Measurements from ENCODE around the gene GRIP1.

The GRIP1 gene

GRCh38 chr12:66351301-66351700, 327.6 kb downstream of the GRIP1 start:
- FAIRE-seq (no peak), DNase-seq (ENCODE audit: insufficient read length, low spot score) (no peak)
- no peak for TF ChIP-seq CTCF (IDR thresholded peaks at IDR 0.05; ENCODE audit: insufficient read depth, missing control alignments)

DNA sequence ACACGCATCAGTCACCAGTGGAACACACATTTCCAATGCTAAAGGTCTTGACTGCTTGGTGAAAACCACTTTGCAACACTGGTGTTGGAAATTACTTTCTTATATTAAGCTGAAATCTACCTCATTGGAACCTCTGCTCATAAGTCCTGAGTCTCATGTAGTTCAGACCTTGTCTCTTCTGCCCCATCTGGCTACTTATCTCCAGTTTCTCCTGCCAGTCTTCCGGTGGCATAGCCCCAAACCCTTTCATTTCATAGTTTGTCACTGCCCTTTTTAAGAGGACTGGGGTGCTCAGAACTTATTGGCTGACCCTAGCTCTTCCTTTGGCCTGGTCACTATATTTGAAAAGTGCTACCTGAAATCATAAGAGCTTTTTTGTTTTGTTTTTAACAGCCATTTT, 332.9 kb downstream of the GRIP1 start:
- DNase-seq (ENCODE audit: insufficient read length, low spot score) (no peak), FAIRE-seq (no peak)
- TF ChIP-seq CTCF (IDR thresholded peaks at IDR 0.05; ENCODE audit: insufficient read depth, missing control alignments): no peak

DNA sequence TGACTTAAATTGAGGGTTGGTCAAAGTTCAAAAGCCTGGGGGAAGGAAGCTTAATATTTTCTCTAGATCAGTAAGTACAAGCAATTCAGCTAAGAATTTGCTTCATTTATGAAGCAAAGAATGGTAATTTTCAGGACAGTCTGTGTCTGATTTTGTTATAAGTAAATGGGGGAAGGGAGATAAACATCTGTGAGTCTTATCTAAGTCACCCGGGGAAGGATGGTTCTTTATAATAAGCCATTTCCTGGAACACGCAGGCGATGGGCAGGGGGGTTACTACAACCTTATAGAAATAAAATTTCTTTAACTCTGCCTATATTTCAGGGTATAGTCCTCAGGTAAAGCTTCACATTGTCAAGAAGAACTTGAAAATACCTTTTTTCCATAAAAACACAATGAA, 333.7 kb downstream of the GRIP1 start:
- TF ChIP-seq CTCF (IDR thresholded peaks at IDR 0.05; ENCODE audit: insufficient read depth, missing control alignments): no peak
- DNase-seq (ENCODE audit: insufficient read length, low spot score) (no peak), FAIRE-seq (no peak)

DNA sequence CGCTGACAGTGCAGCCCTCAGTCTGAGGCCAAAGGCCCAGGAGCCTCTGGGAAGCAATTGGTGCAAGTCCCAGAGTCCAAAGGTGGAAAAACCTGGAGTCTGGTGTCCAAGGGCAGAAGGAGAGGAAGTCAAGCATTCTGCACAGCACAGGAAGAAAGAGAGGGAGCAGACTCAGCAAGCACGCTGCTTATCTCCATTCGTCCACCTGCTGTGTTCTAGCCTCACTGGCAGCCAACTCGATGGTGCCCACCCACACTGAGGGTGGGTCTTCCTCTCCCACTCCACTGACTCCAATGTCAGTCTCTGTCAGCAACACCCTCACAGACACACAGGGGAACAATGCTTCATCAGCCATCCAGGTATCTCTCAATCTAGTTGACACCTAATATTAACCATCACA, 337.8 kb downstream of the GRIP1 start:
- DNase-seq (ENCODE audit: insufficient read length, low spot score) (no peak), FAIRE-seq (no peak)
- no peak for TF ChIP-seq CTCF (IDR thresholded peaks at IDR 0.05; ENCODE audit: insufficient read depth, missing control alignments)

DNA sequence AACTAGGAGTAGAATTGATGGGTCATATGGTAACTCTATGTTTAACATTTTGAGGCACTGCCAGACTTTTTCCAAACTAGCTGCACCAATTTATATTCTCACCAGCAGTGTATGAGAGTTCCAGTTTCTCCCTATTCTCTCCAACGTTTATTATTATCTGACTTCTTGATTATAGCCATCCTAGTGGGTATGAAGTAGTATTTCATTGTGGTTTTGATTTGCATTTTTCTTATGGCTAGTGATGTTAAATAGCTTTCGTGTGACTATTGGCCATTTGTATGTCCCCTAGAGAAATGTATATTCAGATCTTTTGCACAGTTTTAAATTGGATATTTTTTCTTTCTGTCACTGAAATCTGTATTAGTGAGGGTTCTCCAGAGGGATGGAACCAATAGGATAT, 338.7 kb downstream of the GRIP1 start:
- FAIRE-seq: no peak
- no peak for TF ChIP-seq CTCF (IDR thresholded peaks at IDR 0.05; ENCODE audit: insufficient read depth, missing control alignments)
- DNase-seq (ENCODE audit: insufficient read length, low spot score): no peak

DNA sequence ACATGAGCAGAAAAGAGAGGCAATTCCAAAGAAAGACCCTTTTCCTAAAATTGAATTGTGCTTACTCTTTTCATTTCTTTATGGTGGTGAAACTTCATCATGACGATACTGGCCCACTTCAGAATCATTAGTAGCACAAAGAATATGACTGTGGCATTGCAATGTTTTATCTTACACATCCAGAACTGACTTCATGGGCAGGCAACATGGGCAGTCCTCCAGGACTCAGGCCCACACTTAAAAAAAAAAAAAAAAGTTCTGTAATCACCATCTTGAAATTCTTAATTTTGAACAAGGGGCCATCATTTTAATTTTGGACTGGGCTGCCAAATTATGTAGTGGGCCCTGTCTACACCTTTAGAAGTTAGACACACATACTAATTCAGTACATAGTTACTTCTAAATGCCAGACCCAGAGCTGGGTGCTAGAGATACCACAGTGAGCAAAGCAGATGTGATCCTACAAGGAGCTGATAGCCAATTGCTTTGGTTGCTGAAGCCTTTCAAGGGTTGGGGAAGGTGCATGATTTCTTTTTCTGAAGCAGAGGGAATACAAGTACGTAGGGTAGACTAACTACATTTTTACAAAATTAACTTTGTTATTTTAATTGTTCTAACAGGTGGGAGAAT, 341.4 kb downstream of the GRIP1 start:
- DNase-seq (ENCODE audit: insufficient read length, low spot score) (no peak), FAIRE-seq (no peak)
- TF ChIP-seq CTCF (IDR thresholded peaks at IDR 0.05; ENCODE audit: insufficient read depth, missing control alignments): no peak

DNA sequence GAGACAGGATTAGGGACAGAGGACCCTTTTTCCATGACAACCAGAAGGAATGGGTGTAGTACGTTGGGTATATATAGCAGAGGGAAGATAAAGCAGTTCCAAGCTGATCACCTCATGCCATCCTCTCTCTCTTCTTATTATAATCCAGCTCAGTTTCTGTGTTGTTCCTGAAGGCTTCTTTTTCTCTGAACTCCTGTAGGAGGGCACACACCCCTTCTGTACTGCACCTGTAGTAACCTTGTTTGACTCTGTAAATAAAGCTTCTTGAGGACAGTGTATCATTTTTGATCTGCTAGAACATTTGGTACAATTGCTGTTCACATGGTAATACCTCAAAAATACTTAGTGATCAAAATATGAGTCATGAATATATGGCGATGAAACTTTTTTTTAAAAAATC, 343.1 kb downstream of the GRIP1 start:
- DNase-seq (ENCODE audit: insufficient read length, low spot score) (no peak), FAIRE-seq (no peak)
- TF ChIP-seq CTCF (IDR thresholded peaks at IDR 0.05; ENCODE audit: insufficient read depth, missing control alignments): no peak

All from D721Med (cell line).